Measurements from ENCODE around the gene GXYLT2. TPM values are rescaled to one million over a fixed set of nuclear protein-coding genes. Genes with fewer than 3 reads are reported as not detected.

Gene GXYLT2
- total RNA-seq, 4 donors from 2014 or later, result 1.3 to 74.1 (median 18.5) TPM

- TF ChIP-seq POLR2A (IDR thresholded peaks at IDR 0.05) (no peak), CTCF (IDR thresholded peaks at IDR 0.05) (no peak)
- Histone ChIP-seq H3K9me3 (no peaks in the 10 kb centered on the region), H3K4me1 (peaks cover 0 to 4% of the 10 kb centered on the region in 2 donors), H3K27me3 (no peaks in the 10 kb centered on the region), H3K4me3 (no peak overlapping the region), H3K36me3 (no peaks in the 10 kb centered on the region), H3K27ac (no peak overlapping the region)
- intact Hi-C loops (cut with DNase I; ENCODE audit: low total_unique reads), result no loop called here
- no peak for DNase-seq
Observed at GRCh38 chr3:72957297-72957696, 69.5 kb downstream of the GXYLT2 start.

GRCh38 chr3:72959336-72959735 is 71.5 kb downstream of the GXYLT2 start:
- H3K27me3 ChIP-seq, result no peaks in the 10 kb centered on the region
- no peaks in the 10 kb centered on the region for H3K9me3 ChIP-seq
- intact Hi-C loops (cut with DNase I; ENCODE audit: low total_unique reads), result no loop called here
- H3K4me1 ChIP-seq, result peaks cover 0 to 4% of the 10 kb centered on the region in 2 donors
- no peaks in the 10 kb centered on the region for H3K36me3 ChIP-seq
- no peak for DNase-seq
- no peak overlapping the region for H3K27ac ChIP-seq
- no peak overlapping the region for H3K4me3 ChIP-seq
- no peak for TF ChIP-seq CTCF (IDR thresholded peaks at IDR 0.05)
- no peak for TF ChIP-seq POLR2A (IDR thresholded peaks at IDR 0.05)

- no peaks in the 10 kb centered on the region for H3K27me3 ChIP-seq
- no peaks in the 10 kb centered on the region for H3K9me3 ChIP-seq
- H3K4me3 ChIP-seq, result no peak overlapping the region
- intact Hi-C loops (cut with DNase I; ENCODE audit: low total_unique reads), result no loop called here
- peak overlapping the region in 1 of 2 donors; percentile 3 for H3K27ac ChIP-seq
- TF ChIP-seq CTCF (IDR thresholded peaks at IDR 0.05), result no peak
- TF ChIP-seq POLR2A (IDR thresholded peaks at IDR 0.05), result no peak
- no peaks in the 10 kb centered on the region for H3K36me3 ChIP-seq
- peaks cover 0 to 4% of the 10 kb centered on the region in 2 donors for H3K4me1 ChIP-seq
- DNase-seq, result peak; percentile 28 to 46
Observed at GRCh38 chr3:72960812-72961518, 73.1 kb downstream of the GXYLT2 start.

- no peak for TF ChIP-seq POLR2A (IDR thresholded peaks at IDR 0.05)
- peaks cover 0 to 4% of the 10 kb centered on the region in 2 donors for H3K4me1 ChIP-seq
- no peak for DNase-seq
- no peaks in the 10 kb centered on the region for H3K36me3 ChIP-seq
- no peak overlapping the region for H3K4me3 ChIP-seq
- no peaks in the 10 kb centered on the region for H3K27me3 ChIP-seq
- H3K9me3 ChIP-seq, result no peaks in the 10 kb centered on the region
- intact Hi-C loops (cut with DNase I; ENCODE audit: low total_unique reads), result no loop called here
- H3K27ac ChIP-seq, result no peak overlapping the region
Observed at GRCh38 chr3:72961752-72962151, 73.9 kb downstream of the GXYLT2 start.

GRCh38 chr3:72962317-72962716 is 74.5 kb downstream of the GXYLT2 start:
- TF ChIP-seq CTCF (IDR thresholded peaks at IDR 0.05) (no peak), POLR2A (IDR thresholded peaks at IDR 0.05) (no peak)
- H3K27ac ChIP-seq, result no peak overlapping the region
- H3K36me3 ChIP-seq, result no peaks in the 10 kb centered on the region
- H3K4me1 ChIP-seq, result peaks cover 0 to 4% of the 10 kb centered on the region in 2 donors
- H3K9me3 ChIP-seq, result no peaks in the 10 kb centered on the region
- no peak overlapping the region for H3K4me3 ChIP-seq
- DNase-seq, result no peak
- H3K27me3 ChIP-seq, result no peaks in the 10 kb centered on the region
- intact Hi-C loops (cut with DNase I; ENCODE audit: low total_unique reads), result no loop called here

Data from uterus (tissue), 4 donors.